ENCODE measurements around the gene SEZ6L2. TPM values are rescaled to one million over a fixed set of nuclear protein-coding genes. Genes with fewer than 3 reads are reported as not detected.
A peak's percentile ranks its signal among the peaks of the same experiment; 100 is the strongest.

The SEZ6L2 gene
- total RNA-seq, 1 experiment from 2014 or later: 68.9 TPM

DNA sequence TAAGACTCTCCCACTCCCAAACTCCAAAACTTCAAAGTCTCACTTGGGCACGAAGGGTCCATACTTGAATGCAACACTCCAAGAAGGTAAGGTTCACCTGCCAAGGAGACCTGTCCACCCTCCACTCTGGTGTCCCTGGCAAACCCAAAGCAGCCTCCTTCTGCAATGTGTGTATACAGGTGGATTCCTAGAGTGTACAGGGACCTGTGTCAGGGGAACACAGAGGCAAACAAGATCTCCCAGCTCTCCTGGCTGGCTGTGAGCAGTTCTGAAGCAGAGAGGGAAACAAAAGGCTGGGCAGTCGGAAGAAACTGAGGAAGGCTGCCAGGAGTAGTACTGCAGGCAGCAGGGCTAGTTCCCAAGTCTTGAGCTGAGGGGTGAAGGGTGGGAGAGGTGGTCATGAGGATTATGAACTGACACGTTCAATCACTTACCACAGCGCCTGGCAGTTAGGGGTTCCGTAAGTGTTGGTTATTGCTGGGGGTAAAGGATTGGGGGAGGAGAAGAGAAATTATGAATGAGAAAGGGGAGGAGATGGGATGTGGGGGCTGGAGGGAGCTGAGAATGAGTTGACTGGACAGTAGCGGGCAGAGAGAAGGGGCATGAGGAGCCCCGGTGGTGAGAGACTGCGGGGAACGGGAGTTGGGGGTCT lies 25.9 kb upstream of the SEZ6L2 start:
- Mint-ChIP-seq H3K36me3 (ENCODE audit: insufficient read depth, unreplicated experiment) (peaks cover 52% of the 10 kb centered on the region), H3K27me3 (ENCODE audit: unreplicated experiment) (no peaks in the 10 kb centered on the region), H3K27ac (ENCODE audit: unreplicated experiment) (peak overlapping the region; percentile 69), H3K4me1 (ENCODE audit: low read depth, unreplicated experiment) (peaks cover 29% of the 10 kb centered on the region), H3K4me3 (ENCODE audit: low read depth, unreplicated experiment) (peak overlapping the region; percentile 89), H3K9me3 (ENCODE audit: low read depth, unreplicated experiment) (no peaks in the 10 kb centered on the region)
- intact Hi-C loops (cut with micrococcal nuclease; ENCODE audit: unreplicated experiment): loop anchor here (10.0 kb wide), 1 partner anchor 50 kb away; the partner anchor contains the start of gene TAOK2
- CTCF ChIA-PET: interaction anchor here (0.7 to 1.7 kb wide), 4 partner anchors 19 to 80 kb away, joined by 3 to 9 read pairs (median 4); partner anchors contain the start of genes ASPHD1 and SEZ6L2
- TF ChIP-seq, protein P1, sequence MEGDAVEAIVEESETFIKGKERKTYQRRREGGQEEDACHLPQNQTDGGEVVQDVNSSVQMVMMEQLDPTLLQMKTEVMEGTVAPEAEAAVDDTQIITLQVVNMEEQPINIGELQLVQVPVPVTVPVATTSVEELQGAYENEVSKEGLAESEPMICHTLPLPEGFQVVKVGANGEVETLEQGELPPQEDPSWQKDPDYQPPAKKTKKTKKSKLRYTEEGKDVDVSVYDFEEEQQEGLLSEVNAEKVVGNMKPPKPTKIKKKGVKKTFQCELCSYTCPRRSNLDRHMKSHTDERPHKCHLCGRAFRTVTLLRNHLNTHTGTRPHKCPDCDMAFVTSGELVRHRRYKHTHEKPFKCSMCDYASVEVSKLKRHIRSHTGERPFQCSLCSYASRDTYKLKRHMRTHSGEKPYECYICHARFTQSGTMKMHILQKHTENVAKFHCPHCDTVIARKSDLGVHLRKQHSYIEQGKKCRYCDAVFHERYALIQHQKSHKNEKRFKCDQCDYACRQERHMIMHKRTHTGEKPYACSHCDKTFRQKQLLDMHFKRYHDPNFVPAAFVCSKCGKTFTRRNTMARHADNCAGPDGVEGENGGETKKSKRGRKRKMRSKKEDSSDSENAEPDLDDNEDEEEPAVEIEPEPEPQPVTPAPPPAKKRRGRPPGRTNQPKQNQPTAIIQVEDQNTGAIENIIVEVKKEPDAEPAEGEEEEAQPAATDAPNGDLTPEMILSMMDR (IDR thresholded peaks at IDR 0.05; ENCODE audit: unreplicated experiment): no peak
- BruUV-seq (replicated peaks): no TSS peak
- DNase-seq: no peak

DNA sequence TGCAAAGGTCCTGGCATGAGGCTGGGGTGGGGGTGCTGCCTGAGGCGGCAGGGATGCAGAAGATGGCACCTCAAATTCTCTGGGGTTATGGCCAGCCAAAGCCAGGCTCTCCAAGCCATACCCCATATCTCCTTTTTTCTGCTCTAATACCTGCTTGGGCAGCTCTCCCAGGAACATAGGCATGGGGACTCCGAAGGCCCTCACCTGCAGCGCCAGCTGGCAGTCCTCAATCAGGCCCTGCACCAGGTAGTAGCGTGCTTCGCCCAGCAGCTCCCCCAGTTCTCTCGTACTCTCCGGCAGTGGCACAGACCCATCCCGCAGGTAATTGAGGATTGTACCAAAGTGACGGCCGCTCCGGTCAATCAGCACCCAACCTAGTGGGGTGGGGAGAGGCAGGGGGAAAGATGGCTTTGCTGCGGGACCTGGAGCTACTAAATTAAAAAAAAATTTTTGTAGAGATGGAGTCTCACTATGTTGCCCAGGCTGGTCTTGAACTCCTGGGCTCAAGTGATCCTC lies 23.7 kb upstream of the SEZ6L2 start:
- no peaks in the 10 kb centered on the region for H3K9me3 Mint-ChIP-seq (ENCODE audit: low read depth, unreplicated experiment)
- no peak overlapping the region for H3K4me3 Mint-ChIP-seq (ENCODE audit: low read depth, unreplicated experiment)
- TF ChIP-seq, protein P1 (IDR thresholded peaks at IDR 0.05; ENCODE audit: unreplicated experiment): no peak
- intact Hi-C loops (cut with micrococcal nuclease; ENCODE audit: unreplicated experiment): loop anchor here (10.0 kb wide), 1 partner anchor 52 kb away; the partner anchor contains the start of gene TAOK2
- no peak for DNase-seq
- CTCF ChIA-PET: no interaction called here
- H3K36me3 Mint-ChIP-seq (ENCODE audit: insufficient read depth, unreplicated experiment): peaks cover 58% of the 10 kb centered on the region
- TSS peak; percentile 0 for BruUV-seq (replicated peaks)
- no peaks in the 10 kb centered on the region for H3K27me3 Mint-ChIP-seq (ENCODE audit: unreplicated experiment)
- no peak overlapping the region for H3K27ac Mint-ChIP-seq (ENCODE audit: unreplicated experiment)
- H3K4me1 Mint-ChIP-seq (ENCODE audit: low read depth, unreplicated experiment): peaks cover 29% of the 10 kb centered on the region

DNA sequence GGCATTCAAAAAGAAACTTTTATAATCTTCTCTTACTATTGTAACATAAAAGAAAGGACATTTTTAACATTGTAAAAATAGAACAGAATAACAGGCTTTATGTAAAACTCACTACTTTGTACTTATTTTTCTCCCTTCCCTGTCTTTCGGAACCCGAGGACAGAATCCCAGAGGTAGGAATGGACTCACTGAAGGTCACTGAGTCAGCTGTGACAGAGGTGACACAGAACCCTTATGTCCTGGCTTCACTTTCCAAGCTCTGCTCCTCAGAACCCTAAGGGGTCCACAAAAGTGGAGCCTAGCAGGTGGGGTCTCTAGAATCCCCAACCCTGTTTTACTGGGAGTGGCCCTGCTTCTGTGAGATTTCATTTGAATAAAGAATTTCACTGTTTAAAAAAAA lies 23.0 kb upstream of the SEZ6L2 start:
- no peak for DNase-seq
- TF ChIP-seq, protein P1 (IDR thresholded peaks at IDR 0.05; ENCODE audit: unreplicated experiment): no peak
- no peaks in the 10 kb centered on the region for H3K9me3 Mint-ChIP-seq (ENCODE audit: low read depth, unreplicated experiment)
- no TSS peak for BruUV-seq (replicated peaks)
- CTCF ChIA-PET: no interaction called here
- peaks cover 23% of the 10 kb centered on the region for H3K4me1 Mint-ChIP-seq (ENCODE audit: low read depth, unreplicated experiment)
- intact Hi-C loops (cut with micrococcal nuclease; ENCODE audit: unreplicated experiment): loop anchor here (10.0 kb wide), 1 partner anchor 52 kb away; the partner anchor contains the start of gene TAOK2
- no peak overlapping the region for H3K4me3 Mint-ChIP-seq (ENCODE audit: low read depth, unreplicated experiment)
- H3K27ac Mint-ChIP-seq (ENCODE audit: unreplicated experiment): no peak overlapping the region
- H3K27me3 Mint-ChIP-seq (ENCODE audit: unreplicated experiment): no peaks in the 10 kb centered on the region
- peaks cover 66% of the 10 kb centered on the region for H3K36me3 Mint-ChIP-seq (ENCODE audit: insufficient read depth, unreplicated experiment)

DNA sequence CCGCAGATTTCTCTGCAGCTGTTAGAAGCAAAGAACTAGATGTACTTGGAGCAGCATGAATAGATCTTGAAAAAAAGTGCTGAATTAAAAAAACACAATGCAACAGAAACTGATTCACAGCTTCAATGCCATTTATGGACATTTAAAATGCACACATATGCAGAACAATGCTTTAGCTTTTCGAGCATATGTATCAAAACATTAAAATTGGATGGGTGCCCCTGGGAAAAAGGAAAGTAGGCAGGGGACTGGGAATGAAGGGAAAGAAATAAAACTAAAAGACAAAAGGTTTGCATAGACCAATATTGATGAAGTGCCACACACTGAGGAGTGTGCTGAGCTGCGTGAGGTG lies 21.7 kb upstream of the SEZ6L2 start:
- Mint-ChIP-seq H3K27me3 (ENCODE audit: unreplicated experiment) (no peaks in the 10 kb centered on the region), H3K9me3 (ENCODE audit: low read depth, unreplicated experiment) (no peaks in the 10 kb centered on the region), H3K27ac (ENCODE audit: unreplicated experiment) (no peak overlapping the region), H3K4me3 (ENCODE audit: low read depth, unreplicated experiment) (no peak overlapping the region), H3K4me1 (ENCODE audit: low read depth, unreplicated experiment) (peaks cover 24% of the 10 kb centered on the region), H3K36me3 (ENCODE audit: insufficient read depth, unreplicated experiment) (peaks cover 69% of the 10 kb centered on the region)
- CTCF ChIA-PET: interaction anchor here (0.5 kb wide), 1 partner anchor 13 kb away, joined by 3 read pairs; no protein-coding TSS in a partner anchor
- intact Hi-C loops (cut with micrococcal nuclease; ENCODE audit: unreplicated experiment): loop anchor here (10.0 kb wide), 1 partner anchor 54 kb away; the partner anchor contains the start of gene TAOK2
- TF ChIP-seq, protein P1 (IDR thresholded peaks at IDR 0.05; ENCODE audit: unreplicated experiment): no peak
- no TSS peak for BruUV-seq (replicated peaks)
- DNase-seq: no peak

Measured in Calu3 (cell line).